PC-3 (cell line): ENCODE results near the gene UNC13A.

Experiments
- EZH2 ChIP-seq: fragments of 300-600 bp; sonication (generic); IDR thresholded peaks from one replicate; pipeline ENCODE4 v1.6.1; 2017; ENCODE audit warnings: antibody characterized with exemption, mild to moderate bottlenecking, low read length; ENCODE audit not compliant: unreplicated experiment
- EZH2phosphoT487 ChIP-seq: fragments of 300-600 bp; sonication (generic); IDR thresholded peaks from 2 replicates; pipeline ENCODE4 v1.6.1; 2018; ENCODE audit warnings: mild to moderate bottlenecking, antibody characterized with exemption, low read length, borderline replicate concordance
- TF ChIP-seq, protein P1 (sequence below): fragments of 300-600 bp; sonication (generic); conservative IDR thresholded peaks from 2 replicates; pipeline ENCODE4 v1.5.1; 2017; ENCODE audit warnings: antibody characterized with exemption, low read depth, mild to moderate bottlenecking, low read length

DNA sequence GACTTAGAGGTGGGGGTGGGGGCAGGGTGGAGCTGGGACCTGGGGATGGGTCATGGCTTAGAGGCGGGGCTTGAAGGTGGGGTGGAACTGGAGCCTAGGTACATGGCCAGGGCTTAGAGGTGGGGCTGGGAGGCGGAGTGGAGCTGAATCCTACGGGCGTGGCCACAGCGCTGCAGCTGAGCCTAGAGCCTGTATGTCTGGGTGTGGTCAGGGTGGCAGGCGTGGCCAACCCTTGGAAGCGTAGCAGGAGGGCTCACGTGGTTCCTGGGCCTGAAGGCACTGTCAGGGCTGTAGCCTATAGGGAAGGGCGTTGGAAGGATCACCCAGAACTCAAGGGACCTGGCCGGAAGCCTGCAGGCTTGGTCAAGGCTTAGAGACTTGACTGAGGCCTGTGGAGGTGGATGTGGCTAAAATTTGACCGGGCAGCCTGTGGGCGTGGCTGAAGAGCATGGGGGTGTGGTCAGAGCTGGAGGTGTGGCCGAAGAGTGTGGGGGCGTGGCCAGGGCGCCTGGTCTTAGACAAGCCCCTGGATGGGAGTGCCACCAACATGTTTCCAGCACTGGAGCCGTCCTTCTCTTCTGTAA lies 108.4 kb downstream of the UNC13A start:
- TF ChIP-seq, protein P1, sequence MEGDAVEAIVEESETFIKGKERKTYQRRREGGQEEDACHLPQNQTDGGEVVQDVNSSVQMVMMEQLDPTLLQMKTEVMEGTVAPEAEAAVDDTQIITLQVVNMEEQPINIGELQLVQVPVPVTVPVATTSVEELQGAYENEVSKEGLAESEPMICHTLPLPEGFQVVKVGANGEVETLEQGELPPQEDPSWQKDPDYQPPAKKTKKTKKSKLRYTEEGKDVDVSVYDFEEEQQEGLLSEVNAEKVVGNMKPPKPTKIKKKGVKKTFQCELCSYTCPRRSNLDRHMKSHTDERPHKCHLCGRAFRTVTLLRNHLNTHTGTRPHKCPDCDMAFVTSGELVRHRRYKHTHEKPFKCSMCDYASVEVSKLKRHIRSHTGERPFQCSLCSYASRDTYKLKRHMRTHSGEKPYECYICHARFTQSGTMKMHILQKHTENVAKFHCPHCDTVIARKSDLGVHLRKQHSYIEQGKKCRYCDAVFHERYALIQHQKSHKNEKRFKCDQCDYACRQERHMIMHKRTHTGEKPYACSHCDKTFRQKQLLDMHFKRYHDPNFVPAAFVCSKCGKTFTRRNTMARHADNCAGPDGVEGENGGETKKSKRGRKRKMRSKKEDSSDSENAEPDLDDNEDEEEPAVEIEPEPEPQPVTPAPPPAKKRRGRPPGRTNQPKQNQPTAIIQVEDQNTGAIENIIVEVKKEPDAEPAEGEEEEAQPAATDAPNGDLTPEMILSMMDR = no peak
- TF ChIP-seq EZH2 (no peak), EZH2phosphoT487 (no peak)
